ENCODE results near the gene CCDC12.

CCDC12 gene

DNA sequence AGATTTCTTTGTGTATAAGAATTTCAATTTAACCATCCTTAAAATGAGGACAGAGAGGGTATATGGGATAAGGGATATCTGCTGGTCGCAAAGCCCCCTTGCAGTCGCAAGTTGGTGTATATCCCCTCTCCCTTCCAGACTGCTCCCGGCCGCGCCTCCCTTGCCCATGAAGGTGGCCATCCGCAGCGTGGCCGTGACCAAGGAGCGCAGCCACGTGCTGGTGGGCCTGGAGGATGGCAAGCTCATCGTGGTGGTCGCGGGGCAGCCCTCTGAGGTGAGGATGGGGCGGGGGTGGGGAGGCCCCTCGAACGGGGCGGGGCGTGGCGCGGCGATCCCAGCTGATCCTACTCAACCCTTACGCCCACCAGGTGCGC is 32.3 kb upstream of the CCDC12 start:
- CTCF ChIA-PET = interaction anchor here (0.9 to 2.8 kb wide), 3 partner anchors 10 to 316 kb away, joined by 3 to 16 read pairs (median 7); no protein-coding TSS in a partner anchor
- POLR2A ChIA-PET = interaction anchor here (0.9 to 1.2 kb wide), 3 partner anchors 22 to 32 kb away, joined by 3 to 4 read pairs (median 3); partner anchors contain the start of gene NBEAL2
- DNase-seq (ENCODE audit: low read depth, low spot score) = no peak
- TF ChIP-seq, protein P1, sequence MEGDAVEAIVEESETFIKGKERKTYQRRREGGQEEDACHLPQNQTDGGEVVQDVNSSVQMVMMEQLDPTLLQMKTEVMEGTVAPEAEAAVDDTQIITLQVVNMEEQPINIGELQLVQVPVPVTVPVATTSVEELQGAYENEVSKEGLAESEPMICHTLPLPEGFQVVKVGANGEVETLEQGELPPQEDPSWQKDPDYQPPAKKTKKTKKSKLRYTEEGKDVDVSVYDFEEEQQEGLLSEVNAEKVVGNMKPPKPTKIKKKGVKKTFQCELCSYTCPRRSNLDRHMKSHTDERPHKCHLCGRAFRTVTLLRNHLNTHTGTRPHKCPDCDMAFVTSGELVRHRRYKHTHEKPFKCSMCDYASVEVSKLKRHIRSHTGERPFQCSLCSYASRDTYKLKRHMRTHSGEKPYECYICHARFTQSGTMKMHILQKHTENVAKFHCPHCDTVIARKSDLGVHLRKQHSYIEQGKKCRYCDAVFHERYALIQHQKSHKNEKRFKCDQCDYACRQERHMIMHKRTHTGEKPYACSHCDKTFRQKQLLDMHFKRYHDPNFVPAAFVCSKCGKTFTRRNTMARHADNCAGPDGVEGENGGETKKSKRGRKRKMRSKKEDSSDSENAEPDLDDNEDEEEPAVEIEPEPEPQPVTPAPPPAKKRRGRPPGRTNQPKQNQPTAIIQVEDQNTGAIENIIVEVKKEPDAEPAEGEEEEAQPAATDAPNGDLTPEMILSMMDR (IDR thresholded peaks at IDR 0.05; ENCODE audit: insufficient read depth, low read length, missing control alignments) = no peak
- H3K4me3 ChIP-seq (ENCODE audit: low read depth, low read length) = peak overlapping the region; percentile 65

DNA sequence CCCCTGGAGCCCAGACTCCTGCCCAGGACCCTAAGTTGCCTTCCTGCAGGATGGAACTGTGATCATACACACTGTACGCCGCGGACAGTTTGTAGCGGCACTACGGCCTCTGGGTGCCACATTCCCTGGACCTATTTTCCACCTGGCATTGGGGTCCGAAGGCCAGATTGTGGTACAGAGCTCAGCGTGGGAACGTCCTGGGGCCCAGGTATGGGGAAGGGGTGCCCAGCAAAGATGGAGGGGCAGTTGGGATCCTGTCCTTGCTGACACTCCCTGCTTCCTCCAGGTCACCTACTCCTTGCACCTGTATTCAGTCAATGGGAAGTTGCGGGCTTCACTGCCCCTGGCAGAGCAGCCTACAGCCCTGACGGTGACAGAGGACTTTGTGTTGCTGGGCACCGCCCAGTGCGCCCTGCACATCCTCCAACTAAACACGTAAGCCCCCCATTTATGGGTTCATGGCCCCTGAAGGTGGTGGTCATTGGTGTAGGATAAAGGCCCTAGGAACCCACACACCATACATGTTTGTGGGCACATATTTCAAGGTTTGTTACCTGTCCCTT is 31.8 kb upstream of the CCDC12 start:
- TF ChIP-seq, protein P1 (IDR thresholded peaks at IDR 0.05; ENCODE audit: insufficient read depth, low read length, missing control alignments) = no peak
- ChIA-PET CTCF (interaction anchor here (1.3 to 2.8 kb wide), 2 partner anchors 10 to 316 kb away, joined by 7 to 16 read pairs; no protein-coding TSS in a partner anchor), POLR2A (interaction anchor here (0.9 kb wide), 1 partner anchor 21 kb away, joined by 3 read pairs; no protein-coding TSS in a partner anchor)
- H3K4me3 ChIP-seq (ENCODE audit: low read depth, low read length) = no peak overlapping the region
- no peak for DNase-seq (ENCODE audit: low read depth, low spot score)

DNA sequence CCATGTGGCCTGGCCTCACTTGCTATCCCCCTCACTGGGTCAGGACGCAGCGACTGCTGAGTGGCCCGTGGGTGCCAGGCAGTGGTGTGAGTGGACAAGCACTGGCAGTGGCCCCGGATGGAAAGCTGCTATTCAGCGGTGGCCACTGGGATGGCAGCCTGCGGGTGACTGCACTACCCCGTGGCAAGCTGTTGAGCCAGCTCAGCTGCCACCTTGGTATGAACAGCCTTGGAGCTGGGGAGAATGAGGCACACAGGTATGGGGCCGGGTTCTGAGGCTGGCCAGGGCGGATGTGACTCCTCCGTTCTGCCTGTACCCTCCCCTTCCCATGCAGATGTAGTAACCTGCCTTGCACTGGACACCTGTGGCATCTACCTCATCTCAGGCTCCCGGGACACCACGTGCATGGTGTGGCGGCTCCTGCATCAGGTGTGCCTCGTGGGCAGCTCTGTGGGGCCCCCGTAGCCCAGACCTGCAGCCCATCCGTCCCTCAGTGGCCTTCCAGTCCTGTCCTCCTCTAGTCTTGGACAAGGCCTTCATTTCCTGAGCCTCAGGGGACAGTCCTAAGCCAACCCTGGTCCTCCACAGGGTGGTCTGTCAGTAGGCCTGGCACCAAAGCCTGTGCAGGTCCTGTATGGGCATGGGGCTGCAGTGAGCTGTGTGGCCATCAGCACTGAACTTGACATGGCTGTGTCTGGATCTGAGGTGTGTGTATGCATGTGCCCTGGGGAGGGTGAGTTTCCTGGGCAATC is 31.1 kb upstream of the CCDC12 start:
- ChIA-PET POLR2A (no interaction called here), CTCF (interaction anchor here (1.3 to 2.8 kb wide), 3 partner anchors 9 to 366 kb away, joined by 3 to 16 read pairs (median 3); no protein-coding TSS in a partner anchor)
- H3K4me3 ChIP-seq (ENCODE audit: low read depth, low read length) = no peak overlapping the region
- no peak for DNase-seq (ENCODE audit: low read depth, low spot score)
- TF ChIP-seq, protein P1 (IDR thresholded peaks at IDR 0.05; ENCODE audit: insufficient read depth, low read length, missing control alignments) = no peak

DNA sequence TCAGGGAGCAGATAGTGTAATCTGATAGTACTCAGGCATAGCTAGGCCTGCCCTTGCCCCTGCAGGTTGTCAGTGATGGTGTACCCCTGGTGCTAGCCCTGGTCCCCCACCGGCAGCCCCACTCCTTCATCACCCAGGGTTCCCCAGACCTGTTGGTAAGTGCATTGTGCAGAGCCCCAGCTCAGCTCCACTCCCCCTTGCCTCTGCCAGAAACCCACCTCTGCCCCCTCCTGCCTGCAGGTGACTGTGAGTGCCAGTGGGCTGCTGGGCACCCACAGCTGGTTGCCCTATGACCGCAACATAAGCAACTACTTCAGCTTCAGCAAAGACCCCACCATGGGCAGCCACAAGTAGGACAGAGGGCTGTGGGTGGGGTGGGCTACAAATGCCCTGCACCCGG is 30.5 kb upstream of the CCDC12 start:
- DNase-seq (ENCODE audit: low read depth, low spot score) = no peak
- H3K4me3 ChIP-seq (ENCODE audit: low read depth, low read length) = no peak overlapping the region
- ChIA-PET CTCF (interaction anchor here (0.6 to 2.8 kb wide), 4 partner anchors 9 to 366 kb away, joined by 3 to 16 read pairs (median 3); no protein-coding TSS in a partner anchor), POLR2A (no interaction called here)
- TF ChIP-seq, protein P1 (IDR thresholded peaks at IDR 0.05; ENCODE audit: insufficient read depth, low read length, missing control alignments) = no peak

DNA sequence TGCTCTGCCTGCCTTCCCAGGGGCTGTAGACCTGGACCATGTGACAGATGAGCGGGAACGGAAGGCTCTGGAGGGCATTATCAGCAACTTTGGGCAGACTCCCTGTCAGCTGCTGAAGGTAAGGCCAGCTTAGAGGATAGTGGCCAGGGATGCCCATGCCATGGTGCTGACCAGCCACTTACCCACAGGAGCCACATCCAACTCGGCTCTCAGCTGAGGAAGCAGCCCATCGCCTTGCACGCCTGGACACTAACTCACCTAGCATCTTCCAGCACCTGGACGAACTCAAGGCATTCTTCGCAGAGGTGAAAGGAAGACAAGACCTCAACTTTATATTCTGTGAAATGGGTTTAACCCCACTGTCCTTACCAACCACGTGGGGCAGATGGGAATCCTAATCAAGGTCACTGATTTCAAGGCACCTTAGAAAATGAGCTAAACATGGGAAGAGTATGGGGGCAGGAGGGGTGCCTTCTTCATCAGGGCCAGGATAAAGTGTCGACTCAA is 29.7 kb upstream of the CCDC12 start:
- POLR2A ChIA-PET = no interaction called here
- CTCF ChIA-PET = interaction anchor here (0.6 to 2.8 kb wide), 4 partner anchors 8 to 367 kb away, joined by 3 to 16 read pairs (median 3); no protein-coding TSS in a partner anchor
- TF ChIP-seq, protein P1 (IDR thresholded peaks at IDR 0.05; ENCODE audit: insufficient read depth, low read length, missing control alignments) = no peak
- H3K4me3 ChIP-seq (ENCODE audit: low read depth, low read length) = no peak overlapping the region
- no peak for DNase-seq (ENCODE audit: low read depth, low spot score)
